ENCODE data around the gene RGS6. TPM values are rescaled to one million over a fixed set of nuclear protein-coding genes. Genes with fewer than 3 reads are reported as not detected.

Gene RGS6
- total and polyA plus RNA-seq, 2 of the 4 experiments (the other 2 are of a cell fraction) = not detected

DNA sequence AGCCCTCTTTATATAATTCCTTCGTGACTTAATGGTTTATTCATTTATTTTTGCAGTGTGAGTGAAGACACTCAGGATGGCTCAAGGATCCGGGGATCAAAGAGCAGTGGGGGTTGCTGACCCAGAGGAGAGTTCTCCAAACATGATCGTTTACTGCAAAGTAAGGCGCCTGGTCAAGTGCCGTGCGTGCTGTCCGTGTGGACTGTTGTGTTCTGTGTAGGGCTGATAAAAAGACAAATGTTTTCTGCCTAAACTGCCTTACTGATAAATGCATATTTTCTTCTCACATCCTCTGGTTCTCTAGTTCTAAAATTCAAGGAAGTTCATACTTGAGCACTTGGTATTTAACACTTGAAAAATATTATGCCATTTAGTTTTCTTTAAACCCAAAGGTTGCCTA lies 32.5 kb downstream of the RGS6 start:
- ChIA-PET POLR2A (ENCODE audit: unreplicated experiment) (no interaction called here), CTCF (no interaction called here)
- H2BK15ac ChIP-seq (ENCODE audit: low read depth, low read length) = no peak overlapping the region
- no peak overlapping the region for H4K91ac ChIP-seq (ENCODE audit: insufficient read depth, low read depth, low read length)
- H2AK9ac ChIP-seq (replicated peaks; ENCODE audit: low read depth, low read length, poor library complexity) = no peak overlapping the region
- no peaks in the 10 kb centered on the region for H3K9me1 ChIP-seq (ENCODE audit: insufficient read depth, low read length)
- dilution Hi-C loops (cut with HindIII; ENCODE audit: low sequenced_read_pairs, unreplicated experiment) = no loop called here
- TF ChIP-seq BHLHE40 (IDR thresholded peaks at IDR 0.05; ENCODE audit: low read depth, low read length) (no peak), NFE2L2 (IDR thresholded peaks at IDR 0.05; ENCODE audit: low read depth, low read length) (no peak), SMC3 (IDR thresholded peaks at IDR 0.05; ENCODE audit: low read depth, low read length) (no peak), RCOR1 (IDR thresholded peaks at IDR 0.05; ENCODE audit: insufficient replicate concordance, low read length) (no peak), MXI1 (IDR thresholded peaks at IDR 0.05; ENCODE audit: borderline replicate concordance, low read depth, low read length) (no peak), CHD1 (IDR thresholded peaks at IDR 0.05; ENCODE audit: low read depth, low read length) (no peak), CEBPB (IDR thresholded peaks at IDR 0.05; ENCODE audit: low read depth, low read length) (no peak), RAD21 (IDR thresholded peaks at IDR 0.05; ENCODE audit: low read length) (no peak), MAZ (IDR thresholded peaks at IDR 0.05; ENCODE audit: borderline replicate concordance, low read depth, low read length) (no peak), USF2 (IDR thresholded peaks at IDR 0.05; ENCODE audit: low read depth, low read length) (no peak), POLR2A (IDR thresholded peaks at IDR 0.05; ENCODE audit: low read depth, low read length) (no peak), RFX5 (IDR thresholded peaks at IDR 0.05; ENCODE audit: low read depth, low read length) (no peak), MAFK (IDR thresholded peaks at IDR 0.05; ENCODE audit: low read depth, low read length) (no peak), FOS (IDR thresholded peaks at IDR 0.05; ENCODE audit: low read depth, low read length) (no peak)
- TF ChIP-seq, protein P1, sequence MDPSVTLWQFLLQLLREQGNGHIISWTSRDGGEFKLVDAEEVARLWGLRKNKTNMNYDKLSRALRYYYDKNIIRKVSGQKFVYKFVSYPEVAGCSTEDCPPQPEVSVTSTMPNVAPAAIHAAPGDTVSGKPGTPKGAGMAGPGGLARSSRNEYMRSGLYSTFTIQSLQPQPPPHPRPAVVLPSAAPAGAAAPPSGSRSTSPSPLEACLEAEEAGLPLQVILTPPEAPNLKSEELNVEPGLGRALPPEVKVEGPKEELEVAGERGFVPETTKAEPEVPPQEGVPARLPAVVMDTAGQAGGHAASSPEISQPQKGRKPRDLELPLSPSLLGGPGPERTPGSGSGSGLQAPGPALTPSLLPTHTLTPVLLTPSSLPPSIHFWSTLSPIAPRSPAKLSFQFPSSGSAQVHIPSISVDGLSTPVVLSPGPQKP (IDR thresholded peaks at IDR 0.05; ENCODE audit: borderline replicate concordance, low read depth, low read length) = no peak
- TF ChIP-seq, protein P2, sequence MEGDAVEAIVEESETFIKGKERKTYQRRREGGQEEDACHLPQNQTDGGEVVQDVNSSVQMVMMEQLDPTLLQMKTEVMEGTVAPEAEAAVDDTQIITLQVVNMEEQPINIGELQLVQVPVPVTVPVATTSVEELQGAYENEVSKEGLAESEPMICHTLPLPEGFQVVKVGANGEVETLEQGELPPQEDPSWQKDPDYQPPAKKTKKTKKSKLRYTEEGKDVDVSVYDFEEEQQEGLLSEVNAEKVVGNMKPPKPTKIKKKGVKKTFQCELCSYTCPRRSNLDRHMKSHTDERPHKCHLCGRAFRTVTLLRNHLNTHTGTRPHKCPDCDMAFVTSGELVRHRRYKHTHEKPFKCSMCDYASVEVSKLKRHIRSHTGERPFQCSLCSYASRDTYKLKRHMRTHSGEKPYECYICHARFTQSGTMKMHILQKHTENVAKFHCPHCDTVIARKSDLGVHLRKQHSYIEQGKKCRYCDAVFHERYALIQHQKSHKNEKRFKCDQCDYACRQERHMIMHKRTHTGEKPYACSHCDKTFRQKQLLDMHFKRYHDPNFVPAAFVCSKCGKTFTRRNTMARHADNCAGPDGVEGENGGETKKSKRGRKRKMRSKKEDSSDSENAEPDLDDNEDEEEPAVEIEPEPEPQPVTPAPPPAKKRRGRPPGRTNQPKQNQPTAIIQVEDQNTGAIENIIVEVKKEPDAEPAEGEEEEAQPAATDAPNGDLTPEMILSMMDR (conservative IDR thresholded peaks at IDR 0.05; ENCODE audit: low read depth, low read length) = no peak
- no peak overlapping the region for H3K18ac ChIP-seq (ENCODE audit: low read depth, low read length)
- H2BK20ac ChIP-seq (ENCODE audit: low read depth, low read length) = no peak overlapping the region
- H3K79me1 ChIP-seq (ENCODE audit: low read depth in 1 of 2, low read length in 2 of 2) = no peaks in the 10 kb centered on the region
- in situ Hi-C loops (cut with MboI; ENCODE audit: low sequenced_read_pairs) = no loop called here
- H2BK5ac ChIP-seq (ENCODE audit: low read depth, low read length, poor library complexity, severe bottlenecking) = no peak overlapping the region
- no peaks in the 10 kb centered on the region for H3K4me1 ChIP-seq (ENCODE audit: control insufficient read depth, insufficient read depth, low read length)
- WGBS, 2 experiments (ENCODE audit: extremely low coverage in 2 of 2, insufficient read length in 1 of 2) = no CpG with 5 or more reads among the region's 7 CpGs
- H3K23ac ChIP-seq (ENCODE audit: low read depth, low read length) = no peak overlapping the region
- no peak overlapping the region for H4K5ac ChIP-seq (ENCODE audit: low read depth, low read length)
- intact Hi-C loops (cut with micrococcal nuclease) = no loop called here
- H3K56ac ChIP-seq (ENCODE audit: extremely low read depth, insufficient read depth, low read length) = no peak overlapping the region
- no peak overlapping the region for H2BK120ac ChIP-seq (ENCODE audit: low read depth, low read length)
- no peak overlapping the region for H3K27ac ChIP-seq (ENCODE audit: insufficient read depth, low read length)
- no peak overlapping the region for H2AFZ ChIP-seq (replicated peaks; ENCODE audit: low read length, poor library complexity)
- ATAC-seq (ENCODE audit: low read depth) (no peak), DNase-seq (no peak)
- no peak overlapping the region for H3K14ac ChIP-seq (replicated peaks; ENCODE audit: low read depth, low read length)
- H3K9me3 ChIP-seq (ENCODE audit: control insufficient read depth, insufficient read depth, low read length) = no peaks in the 10 kb centered on the region
- H4K20me1 ChIP-seq (ENCODE audit: insufficient read depth, low read length) = no peaks in the 10 kb centered on the region
- H3K36me3 ChIP-seq (ENCODE audit: control insufficient read depth, insufficient read depth, low read length) = no peaks in the 10 kb centered on the region
- no peak overlapping the region for H4K8ac ChIP-seq (ENCODE audit: low read depth in 2 of 2, low read length in 2 of 2)
- no peak overlapping the region for H3K4me2 ChIP-seq (ENCODE audit: low read depth, low read length)
- no peak overlapping the region for H3K9ac ChIP-seq (ENCODE audit: low read depth, low read length)
- no peak overlapping the region for H2AK5ac ChIP-seq (ENCODE audit: low read depth, low read length)
- no peak overlapping the region for H3K4ac ChIP-seq (ENCODE audit: low read depth, low read length)
- BruUV-seq (replicated peaks) = no TSS peak
- no peaks in the 10 kb centered on the region for H3K27me3 ChIP-seq (ENCODE audit: control insufficient read depth, insufficient read depth, low read length)
- no peak overlapping the region for H3K4me3 ChIP-seq (ENCODE audit: insufficient read depth, low read depth, low read length)
